Omental fat pad (tissue), 4 donors: ENCODE measurements around the gene IGLL5. TPM values are rescaled to one million over a fixed set of nuclear protein-coding genes. Genes with fewer than 3 reads are reported as not detected.
A peak's percentile ranks its signal among the peaks of the same experiment; 100 is the strongest.

Experiments used
- ATAC-seq: fragments of 150-250 bp; one replicate; pipeline ENCODE4 v1.9.1; 2016; ENCODE audit warnings: mild to moderate bottlenecking, moderate library complexity; ENCODE audit not compliant: low FRiP score
- DNase-seq: peaks from one replicate; pipeline ENCODE4 v3.0.0-alpha.2; 2019; ENCODE audit warnings: low spot score
- total RNA-seq, 4 donors: library from RNA; depleted of rRNA; stranded (reverse); fragments of >200 nt; gene quantifications; one replicate each; pipeline ENCODE4 v1.1.0, GENCODE V29; 2016
- TF ChIP-seq, protein P1 (sequence below), 3 donors: fragments of 450-650 bp; IDR thresholded peaks; one replicate each; pipeline ENCODE4 v1.5.1; 2016 to 2017; ENCODE audit warnings: antibody characterized with exemption in 3 of 3, mild to moderate bottlenecking in 3 of 3, moderate library complexity in 2 of 3

IGLL5 gene
- total RNA-seq, 4 donors from 2014 or later, result 1.2 to 7.7 (median 1.4) TPM

DNA sequence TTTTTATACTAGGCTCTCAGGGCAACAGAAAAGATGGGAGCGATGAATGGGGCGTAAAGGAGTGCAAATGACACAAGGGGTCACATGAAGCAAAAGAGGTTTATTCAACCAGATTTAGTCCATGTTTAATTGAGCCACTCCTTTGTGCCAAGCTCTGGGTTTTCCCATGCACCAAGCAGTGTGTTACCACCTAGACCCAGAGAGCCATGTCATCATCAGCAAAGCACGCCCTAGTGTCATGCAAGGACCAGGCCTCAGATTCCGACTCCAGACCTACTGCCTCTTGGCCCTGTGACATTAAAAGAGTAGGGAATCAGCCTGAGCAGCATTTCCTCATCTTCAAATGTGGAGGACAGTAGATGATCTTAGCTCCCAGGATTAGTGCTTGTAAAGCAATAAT lies 1.1 kb upstream of the IGLL5 start:
- ATAC-seq (no peak), DNase-seq (no peak)
- TF ChIP-seq, protein P1, sequence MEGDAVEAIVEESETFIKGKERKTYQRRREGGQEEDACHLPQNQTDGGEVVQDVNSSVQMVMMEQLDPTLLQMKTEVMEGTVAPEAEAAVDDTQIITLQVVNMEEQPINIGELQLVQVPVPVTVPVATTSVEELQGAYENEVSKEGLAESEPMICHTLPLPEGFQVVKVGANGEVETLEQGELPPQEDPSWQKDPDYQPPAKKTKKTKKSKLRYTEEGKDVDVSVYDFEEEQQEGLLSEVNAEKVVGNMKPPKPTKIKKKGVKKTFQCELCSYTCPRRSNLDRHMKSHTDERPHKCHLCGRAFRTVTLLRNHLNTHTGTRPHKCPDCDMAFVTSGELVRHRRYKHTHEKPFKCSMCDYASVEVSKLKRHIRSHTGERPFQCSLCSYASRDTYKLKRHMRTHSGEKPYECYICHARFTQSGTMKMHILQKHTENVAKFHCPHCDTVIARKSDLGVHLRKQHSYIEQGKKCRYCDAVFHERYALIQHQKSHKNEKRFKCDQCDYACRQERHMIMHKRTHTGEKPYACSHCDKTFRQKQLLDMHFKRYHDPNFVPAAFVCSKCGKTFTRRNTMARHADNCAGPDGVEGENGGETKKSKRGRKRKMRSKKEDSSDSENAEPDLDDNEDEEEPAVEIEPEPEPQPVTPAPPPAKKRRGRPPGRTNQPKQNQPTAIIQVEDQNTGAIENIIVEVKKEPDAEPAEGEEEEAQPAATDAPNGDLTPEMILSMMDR (IDR thresholded peaks at IDR 0.05), result no peak

DNA sequence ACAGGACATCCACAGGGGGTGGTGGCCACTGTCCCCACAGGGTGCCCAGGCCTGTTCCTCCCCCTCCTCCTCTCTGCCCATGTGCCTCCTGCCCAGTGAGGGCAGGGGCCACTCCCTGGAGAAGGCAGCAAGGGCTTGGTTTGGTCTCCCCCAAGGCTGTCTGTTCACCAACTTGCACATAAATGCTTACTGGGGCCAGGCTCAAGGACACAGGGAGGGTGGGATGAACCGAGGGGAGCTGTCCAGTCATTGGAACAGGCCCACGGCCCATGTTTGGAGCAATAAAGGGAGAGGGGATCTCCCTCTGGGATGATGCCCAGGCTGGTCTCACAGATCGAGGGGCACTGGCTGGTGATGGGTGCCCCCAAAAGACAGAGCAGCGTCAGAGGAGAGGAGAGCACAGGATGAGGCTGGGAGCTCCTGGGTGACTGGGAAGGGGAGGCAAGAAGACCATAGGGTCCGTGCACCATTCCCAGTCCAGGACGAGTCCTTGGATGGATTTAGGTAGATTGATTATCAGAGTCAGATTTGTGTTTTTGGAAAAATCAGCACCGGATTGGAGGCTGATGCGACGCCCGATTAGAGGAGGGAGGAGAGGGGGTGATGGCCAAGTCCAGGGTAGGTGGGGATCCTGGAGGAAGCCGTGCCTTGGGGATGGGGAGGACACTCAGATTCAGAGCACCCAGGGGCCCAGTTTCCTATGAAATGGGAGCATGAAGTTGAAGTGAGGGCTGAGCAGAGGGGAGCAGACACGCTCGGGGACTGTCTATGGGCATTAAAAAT lies 1.1 kb downstream of the IGLL5 start:
- TF ChIP-seq, protein P1 (IDR thresholded peaks at IDR 0.05), result no peak
- ATAC-seq (no peak), DNase-seq (no peak)

DNA sequence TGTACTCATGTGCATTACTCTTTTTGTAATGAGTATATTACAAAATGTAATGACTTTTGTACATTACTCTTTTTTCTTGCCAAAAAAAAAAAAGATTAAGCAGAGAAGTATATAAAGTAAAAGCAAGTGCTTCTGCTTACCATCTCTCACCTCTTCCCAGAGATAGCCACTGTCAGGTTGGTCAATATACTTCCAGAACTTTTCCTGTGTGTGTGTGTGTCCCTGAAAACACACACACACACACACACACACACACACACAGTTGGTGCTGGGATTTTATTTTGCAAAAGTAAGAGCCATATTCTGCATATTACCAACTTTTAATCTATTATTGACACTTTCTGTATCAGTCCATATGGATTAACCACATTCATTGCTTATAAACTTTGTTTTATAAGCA lies 2.5 kb downstream of the IGLL5 start:
- ATAC-seq, result no peak
- TF ChIP-seq, protein P1 (IDR thresholded peaks at IDR 0.05), result no peak
- no peak for DNase-seq

DNA sequence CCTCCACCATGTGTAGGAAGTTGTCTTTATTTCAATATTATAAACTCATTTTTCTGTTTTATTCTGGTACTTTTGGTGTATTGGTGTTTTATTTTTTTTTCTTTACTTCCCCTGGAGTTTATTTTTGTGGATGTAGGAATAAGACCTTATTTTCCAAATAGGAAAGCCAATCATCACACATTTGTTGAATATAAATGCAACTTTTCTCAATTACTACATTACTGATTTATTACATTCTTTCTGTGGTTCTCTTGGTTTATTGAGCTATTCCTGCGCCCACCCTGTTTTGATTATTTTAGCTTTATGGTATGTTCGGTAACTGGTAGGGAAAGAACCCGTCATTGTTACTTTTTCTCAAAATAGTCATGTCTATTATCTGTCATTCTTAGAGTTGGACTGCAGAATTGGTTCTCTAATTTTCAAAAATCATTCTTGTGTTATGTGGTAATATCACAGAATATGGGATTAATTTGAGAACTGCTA lies 3.6 kb downstream of the IGLL5 start:
- DNase-seq, result no peak
- no peak for ATAC-seq
- TF ChIP-seq, protein P1 (IDR thresholded peaks at IDR 0.05), result no peak

DNA sequence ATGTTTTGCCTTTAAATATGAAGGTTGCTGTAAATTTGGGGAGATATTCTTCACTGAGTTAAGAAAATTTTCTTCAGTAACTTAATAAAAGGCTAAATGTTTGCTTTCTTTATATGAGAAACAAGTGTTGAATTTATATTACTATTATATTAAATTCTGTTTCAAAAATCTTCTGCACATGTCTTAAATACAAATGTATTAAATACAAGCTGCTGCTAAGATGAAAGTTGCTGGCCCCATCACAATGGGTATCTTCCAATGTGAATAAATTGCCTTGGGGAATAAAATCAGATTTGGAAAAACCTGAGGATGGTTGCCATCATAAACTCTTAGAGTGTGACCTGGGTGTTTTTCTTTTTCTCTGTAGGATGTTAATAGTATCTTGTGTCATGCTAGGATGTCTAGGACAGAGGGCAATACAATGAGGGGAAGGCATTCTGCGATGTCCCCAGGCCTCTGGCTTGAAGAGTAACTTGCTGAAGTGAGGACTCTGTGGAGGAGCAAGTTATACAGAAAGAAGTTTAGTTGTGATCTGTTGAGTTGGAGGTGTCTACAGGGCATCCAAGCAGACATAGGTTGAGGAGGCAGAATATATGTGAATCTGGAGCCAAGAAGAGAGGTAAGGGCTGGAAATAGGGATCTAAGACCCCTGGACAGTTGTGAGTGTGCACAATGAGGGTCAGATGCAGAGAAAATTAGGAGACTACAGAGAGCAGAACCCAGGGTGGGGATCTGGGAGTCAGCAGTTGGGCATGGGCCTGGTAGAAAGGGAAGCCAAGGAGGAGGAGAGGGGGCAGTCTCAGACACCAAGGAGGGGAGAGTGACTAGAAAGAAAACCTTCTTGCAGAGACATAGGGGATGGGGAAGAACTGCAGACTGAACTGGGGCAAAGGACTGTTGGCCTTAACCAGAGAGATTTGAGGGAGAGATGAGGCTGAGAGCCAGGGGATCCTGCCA lies 4.8 kb downstream of the IGLL5 start:
- DNase-seq, result peak; percentile 2

DNA sequence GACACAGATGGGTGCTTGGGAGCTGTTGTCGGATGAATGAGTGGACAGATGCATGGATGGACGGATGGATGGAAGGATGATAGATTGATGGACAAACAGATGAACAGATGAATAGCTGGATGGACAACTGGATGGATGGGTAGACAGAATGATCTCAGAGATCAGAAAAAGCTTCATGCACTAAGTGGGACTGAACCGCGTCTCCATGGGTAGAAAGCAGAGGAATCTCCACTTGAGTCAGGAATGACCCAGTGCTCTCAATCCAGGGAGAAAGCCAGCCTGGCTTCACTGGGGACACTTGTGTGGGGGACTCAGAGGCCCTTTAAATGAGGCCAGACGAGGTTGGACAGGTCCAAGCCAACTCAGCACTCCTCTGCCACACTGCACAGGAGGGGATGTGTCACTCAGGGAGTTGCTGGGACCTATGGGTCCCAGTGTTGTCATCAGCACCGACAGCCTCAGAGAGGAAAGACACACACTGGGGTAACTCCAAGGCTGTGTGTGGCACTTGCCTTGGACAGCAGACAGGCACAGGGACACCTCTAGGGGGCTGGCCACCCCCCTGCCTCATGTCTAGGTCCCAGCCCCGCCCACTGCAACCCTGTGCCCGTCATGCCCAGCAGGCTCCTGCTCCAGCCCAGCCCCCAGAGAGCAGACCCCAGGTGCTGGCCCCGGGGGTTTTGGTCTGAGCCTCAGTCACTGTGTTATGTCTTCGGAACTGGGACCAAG lies 5.6 kb downstream of the IGLL5 start:
- TF ChIP-seq, protein P1 (IDR thresholded peaks at IDR 0.05), result no peak
- ATAC-seq, result no peak
- peak; percentile 4 for DNase-seq

More for the DNA sequence above, 4.8 kb downstream of the IGLL5 start:
- TF ChIP-seq, protein P1 (IDR thresholded peaks at IDR 0.05), result no peak
- no peak for ATAC-seq
